HCT116 (cell line): Measurements from ENCODE around the gene MYLIP.

Experiments
- MAX ChIP-seq: IDR thresholded peaks from 2 replicates; pipeline ENCODE4 v1.6.1; 2012
- TF ChIP-seq, protein P1 (sequence below), 3 experiments: fragments of 200-600 bp in 1 of 3; sonication (generic) in 1 of 3; IDR thresholded peaks in 2 of 3; conservative IDR thresholded peaks in 1 of 3; 2 replicates each; pipeline ENCODE4 v1.5.1; 2012 to 2017; ENCODE audit warnings: low read depth in 2 of 3, low read length in 2 of 3, antibody characterized with exemption in 1 of 3, borderline replicate concordance in 1 of 3, control low read depth in 1 of 3, mild to moderate bottlenecking in 1 of 3, mixed read lengths in 1 of 3, mixed run types in 1 of 3, moderate library complexity in 1 of 3; ENCODE audit not compliant: insufficient read depth in 1 of 3

GRCh38 chr6:16118825-16119224 lies 10.1 kb upstream of the MYLIP start:
- TF ChIP-seq, protein P1, sequence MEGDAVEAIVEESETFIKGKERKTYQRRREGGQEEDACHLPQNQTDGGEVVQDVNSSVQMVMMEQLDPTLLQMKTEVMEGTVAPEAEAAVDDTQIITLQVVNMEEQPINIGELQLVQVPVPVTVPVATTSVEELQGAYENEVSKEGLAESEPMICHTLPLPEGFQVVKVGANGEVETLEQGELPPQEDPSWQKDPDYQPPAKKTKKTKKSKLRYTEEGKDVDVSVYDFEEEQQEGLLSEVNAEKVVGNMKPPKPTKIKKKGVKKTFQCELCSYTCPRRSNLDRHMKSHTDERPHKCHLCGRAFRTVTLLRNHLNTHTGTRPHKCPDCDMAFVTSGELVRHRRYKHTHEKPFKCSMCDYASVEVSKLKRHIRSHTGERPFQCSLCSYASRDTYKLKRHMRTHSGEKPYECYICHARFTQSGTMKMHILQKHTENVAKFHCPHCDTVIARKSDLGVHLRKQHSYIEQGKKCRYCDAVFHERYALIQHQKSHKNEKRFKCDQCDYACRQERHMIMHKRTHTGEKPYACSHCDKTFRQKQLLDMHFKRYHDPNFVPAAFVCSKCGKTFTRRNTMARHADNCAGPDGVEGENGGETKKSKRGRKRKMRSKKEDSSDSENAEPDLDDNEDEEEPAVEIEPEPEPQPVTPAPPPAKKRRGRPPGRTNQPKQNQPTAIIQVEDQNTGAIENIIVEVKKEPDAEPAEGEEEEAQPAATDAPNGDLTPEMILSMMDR (IDR thresholded peaks at IDR 0.05 in 2 of 3, conservative IDR thresholded peaks at IDR 0.05 in 1 of 3; ENCODE audit: borderline replicate concordance in 1 of 3, insufficient read depth in 1 of 3, low read depth in 2 of 3, low read length in 2 of 3), result no peak
- no peak for TF ChIP-seq MAX
